PC-9 (cell line): ENCODE data around the gene DDI2. TPM values are rescaled to one million over a fixed set of nuclear protein-coding genes. Genes with fewer than 3 reads are reported as not detected.
A peak's percentile ranks its signal among the peaks of the same experiment; 100 is the strongest.

Experiments used
- BruUV-seq: library from RNA; stranded (reverse); fragments of 400-500 nt; replicated peaks from 2 replicates; lab custom pipeline; 2021; lab: Mats Ljungman, UMichigan
- CTCF ChIA-PET: fragments of 300-600 bp; sonication (Branson Sonifier 250); formaldehyde crosslinking; loops from one replicate; lab custom pipeline; 2022; ENCODE audit warnings: antibody characterized with exemption; lab: Charles Lee
- POLR2A ChIA-PET: fragments of 300-600 bp; sonication (Branson Sonifier 250); formaldehyde crosslinking; loops from one replicate; lab custom pipeline; 2022; ENCODE audit warnings: antibody characterized with exemption; ENCODE audit not compliant: unreplicated experiment; lab: Charles Lee
- DNase-seq, 2 experiments: peaks; one replicate each; pipeline versions ENCODE4 v3.0.0 to v3.0.0-alpha.2; 2015 to 2022; ENCODE audit warnings: mixed read lengths in 1 of 2
- H2AFZ ChIP-seq: fragments of 200-600 bp; sonication (generic); 2 replicates; pipeline ENCODE4 v1.8.1; 2017; ENCODE audit warnings: antibody characterized with exemption
- H3F3A ChIP-seq: fragments of 200-600 bp; sonication (generic); 2 replicates; pipeline ENCODE4 v1.8.1; 2017; ENCODE audit warnings: antibody characterized with exemption, mild to moderate bottlenecking, low read depth; ENCODE audit not compliant: insufficient read depth
- H3K27ac ChIP-seq: fragments of 200-600 bp; sonication (generic); 2 replicates; pipeline ENCODE4 v1.6.1; 2016; ENCODE audit warnings: mixed run types
- H3K27me3 ChIP-seq: fragments of 200-600 bp; sonication (generic); 2 replicates; pipeline ENCODE4 v1.6.1; 2016; ENCODE audit warnings: low read depth, mixed run types; ENCODE audit not compliant: insufficient read depth
- H3K36me3 ChIP-seq: fragments of 200-600 bp; sonication (generic); 2 replicates; pipeline ENCODE4 v1.6.1; 2016; ENCODE audit warnings: low read depth, mixed run types
- H3K4me1 ChIP-seq: fragments of 200-600 bp; sonication (generic); replicated peaks from 2 replicates; pipeline ENCODE4 v1.6.1; 2016; ENCODE audit warnings: mixed run types; ENCODE audit not compliant: insufficient read depth
- H3K4me2 ChIP-seq: fragments of 200-600 bp; sonication (generic); 2 replicates; pipeline ENCODE4 v1.6.1; 2017; ENCODE audit warnings: mixed run types
- H3K4me3 ChIP-seq: fragments of 200-600 bp; sonication (generic); 2 replicates; pipeline ENCODE4 v1.6.1; 2016; ENCODE audit warnings: mixed run types
- H3K79me2 ChIP-seq: fragments of 200-600 bp; sonication (generic); 2 replicates; pipeline ENCODE4 v1.6.1; 2017; ENCODE audit warnings: low read depth, mixed run types
- H3K9me2 ChIP-seq: fragments of 200-600 bp; sonication (generic); 2 replicates; pipeline ENCODE4 v1.8.1; 2017; ENCODE audit warnings: mild to moderate bottlenecking; ENCODE audit not compliant: insufficient read depth
- H3K9me3 ChIP-seq: fragments of 200-600 bp; sonication (generic); 2 replicates; pipeline ENCODE4 v1.8.1; 2016; ENCODE audit warnings: low read depth; ENCODE audit not compliant: insufficient read depth
- H4K20me1 ChIP-seq: fragments of 200-600 bp; sonication (generic); 2 replicates; pipeline ENCODE4 v1.8.1; 2017; ENCODE audit not compliant: insufficient read depth
- EZH2 ChIP-seq: fragments of 200-600 bp; sonication (generic); IDR thresholded peaks from 2 replicates; pipeline ENCODE4 v1.8.0; 2017; ENCODE audit warnings: antibody characterized with exemption, low read depth
- intact Hi-C: fragments of 100-400 bp; cut with micrococcal nuclease; formaldehyde crosslinking; loops from one replicate; pipeline ENCODE4 v1.10.0; 2022; ENCODE audit not compliant: unreplicated experiment
- total RNA-seq: library from RNA; stranded (reverse); gene quantifications from 2 replicates; pipeline ENCODE4 v1.2.3, GENCODE V29; 2021
- TF ChIP-seq, protein P1 (sequence below): fragments of 200-600 bp; sonication (generic); conservative IDR thresholded peaks from 2 replicates; pipeline ENCODE4 v1.6.1; 2017; ENCODE audit warnings: mixed run types, antibody characterized with exemption, mild to moderate bottlenecking, moderate library complexity

DDI2 gene
- total RNA-seq, 1 experiment from 2014 or later, result 38.0 TPM

DNA sequence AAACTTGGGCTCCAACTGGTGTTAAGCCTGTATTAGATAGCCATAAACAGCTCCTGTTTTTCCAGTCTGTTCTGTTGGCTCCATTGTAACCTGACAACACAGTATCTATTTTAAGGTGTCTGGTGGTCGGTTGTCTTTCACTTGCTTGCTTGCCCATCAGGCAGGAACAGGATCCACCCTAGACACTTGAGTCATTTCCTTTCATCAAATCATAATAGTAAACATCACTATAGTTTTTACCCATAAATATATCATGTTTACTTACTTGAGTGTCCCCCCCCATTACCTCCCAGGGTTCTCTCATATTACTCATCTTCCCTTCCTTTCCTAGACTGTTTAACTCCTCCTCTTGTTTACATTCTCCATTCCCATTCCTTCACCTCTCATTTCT is 2.9 kb downstream of the DDI2 start:
- no peaks in the 10 kb centered on the region for H3K9me3 ChIP-seq
- TF ChIP-seq EZH2, result no peak
- TF ChIP-seq, protein P1, sequence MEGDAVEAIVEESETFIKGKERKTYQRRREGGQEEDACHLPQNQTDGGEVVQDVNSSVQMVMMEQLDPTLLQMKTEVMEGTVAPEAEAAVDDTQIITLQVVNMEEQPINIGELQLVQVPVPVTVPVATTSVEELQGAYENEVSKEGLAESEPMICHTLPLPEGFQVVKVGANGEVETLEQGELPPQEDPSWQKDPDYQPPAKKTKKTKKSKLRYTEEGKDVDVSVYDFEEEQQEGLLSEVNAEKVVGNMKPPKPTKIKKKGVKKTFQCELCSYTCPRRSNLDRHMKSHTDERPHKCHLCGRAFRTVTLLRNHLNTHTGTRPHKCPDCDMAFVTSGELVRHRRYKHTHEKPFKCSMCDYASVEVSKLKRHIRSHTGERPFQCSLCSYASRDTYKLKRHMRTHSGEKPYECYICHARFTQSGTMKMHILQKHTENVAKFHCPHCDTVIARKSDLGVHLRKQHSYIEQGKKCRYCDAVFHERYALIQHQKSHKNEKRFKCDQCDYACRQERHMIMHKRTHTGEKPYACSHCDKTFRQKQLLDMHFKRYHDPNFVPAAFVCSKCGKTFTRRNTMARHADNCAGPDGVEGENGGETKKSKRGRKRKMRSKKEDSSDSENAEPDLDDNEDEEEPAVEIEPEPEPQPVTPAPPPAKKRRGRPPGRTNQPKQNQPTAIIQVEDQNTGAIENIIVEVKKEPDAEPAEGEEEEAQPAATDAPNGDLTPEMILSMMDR, result no peak
- H3K79me2 ChIP-seq, result peaks cover 77% of the 10 kb centered on the region
- ChIA-PET CTCF (interaction anchor here (0.5 to 0.6 kb wide), 2 partner anchors 9 to 26 kb away, joined by 3 to 5 read pairs; no protein-coding TSS in a partner anchor), POLR2A (interaction anchor here (0.6 kb wide), 1 partner anchor 552 kb away, joined by 3 read pairs; no protein-coding TSS in a partner anchor)
- H3K9me2 ChIP-seq, result no peaks in the 10 kb centered on the region
- H3K27ac ChIP-seq, result peak overlapping the region; percentile 85
- H2AFZ ChIP-seq, result no peak overlapping the region
- peaks cover 46% of the 10 kb centered on the region for H3K4me1 ChIP-seq
- no peaks in the 10 kb centered on the region for H3K27me3 ChIP-seq
- H3K36me3 ChIP-seq, result no peaks in the 10 kb centered on the region
- peaks cover 46% of the 10 kb centered on the region for H3F3A ChIP-seq
- H3K4me2 ChIP-seq, result peak overlapping the region; percentile 95
- DNase-seq, result peak; percentile 25 to 88
- peaks cover 26% of the 10 kb centered on the region for H4K20me1 ChIP-seq
- intact Hi-C loops, result loop anchor here (2.0 kb wide), 1 partner anchor 61 kb away; no protein-coding TSS in a partner anchor
- H3K4me3 ChIP-seq, result peak overlapping the region; percentile 91; the same call in 1 of the 2 replicates
- no TSS peak for BruUV-seq

DNA sequence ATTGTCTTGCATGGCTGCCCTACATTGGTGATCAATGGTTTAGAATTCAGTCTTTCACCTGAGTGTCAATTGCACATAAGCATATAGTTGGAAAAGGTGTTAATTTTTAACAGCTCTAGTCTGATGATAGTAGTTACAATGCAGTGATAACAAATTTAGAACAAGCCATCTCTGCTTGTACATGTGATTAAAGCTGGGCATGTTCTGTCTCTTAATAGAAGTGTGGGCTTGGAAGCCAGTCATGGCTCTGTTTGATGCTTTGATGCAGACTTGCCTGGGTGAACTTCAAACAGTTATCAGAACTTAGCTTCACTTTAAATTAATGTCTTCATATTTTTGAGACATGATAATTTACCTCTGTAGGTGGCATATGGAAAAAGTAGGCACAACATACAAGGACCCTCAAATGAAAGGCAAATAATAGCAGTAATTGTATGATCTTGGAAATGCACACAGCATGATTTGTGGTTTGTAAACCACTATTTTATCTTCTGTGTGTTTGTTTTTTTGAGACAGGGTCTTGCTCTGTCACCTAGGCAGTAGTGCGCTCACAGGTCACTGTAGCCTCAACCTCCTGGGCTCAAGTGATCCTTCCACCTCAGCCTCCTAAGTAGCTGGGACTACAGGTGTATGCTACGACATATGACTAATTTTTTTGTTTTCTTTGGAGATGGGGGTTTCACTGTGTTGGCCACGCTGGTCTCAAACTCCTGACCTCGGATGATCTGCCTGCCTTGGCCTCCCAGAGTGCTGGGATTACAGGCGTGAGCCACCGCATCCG is 3.8 kb downstream of the DDI2 start:
- Histone ChIP-seq H3K27me3 (no peaks in the 10 kb centered on the region), H2AFZ (no peak overlapping the region), H3K36me3 (no peaks in the 10 kb centered on the region), H3K4me1 (peaks cover 46% of the 10 kb centered on the region), H4K20me1 (peaks cover 34% of the 10 kb centered on the region), H3K9me3 (no peaks in the 10 kb centered on the region), H3K79me2 (peaks cover 86% of the 10 kb centered on the region), H3K4me2 (peak overlapping the region; percentile 95), H3K9me2 (no peaks in the 10 kb centered on the region), H3K27ac (peak overlapping the region; percentile 85; the same call in 1 of the 2 replicates), H3F3A (peaks cover 46% of the 10 kb centered on the region), H3K4me3 (peak overlapping the region; percentile 91; the same call in 1 of the 2 replicates)
- POLR2A ChIA-PET, result interaction anchor here (0.7 kb wide), 1 partner anchor 585 kb away, joined by 11 read pairs; no protein-coding TSS in a partner anchor
- no TSS peak for BruUV-seq
- intact Hi-C loops, result loop anchor here (2.0 kb wide), 1 partner anchor 60 kb away; no protein-coding TSS in a partner anchor
- no peak for DNase-seq
- TF ChIP-seq, protein P1, result no peak
- TF ChIP-seq EZH2, result no peak
- CTCF ChIA-PET, result no interaction called here

DNA sequence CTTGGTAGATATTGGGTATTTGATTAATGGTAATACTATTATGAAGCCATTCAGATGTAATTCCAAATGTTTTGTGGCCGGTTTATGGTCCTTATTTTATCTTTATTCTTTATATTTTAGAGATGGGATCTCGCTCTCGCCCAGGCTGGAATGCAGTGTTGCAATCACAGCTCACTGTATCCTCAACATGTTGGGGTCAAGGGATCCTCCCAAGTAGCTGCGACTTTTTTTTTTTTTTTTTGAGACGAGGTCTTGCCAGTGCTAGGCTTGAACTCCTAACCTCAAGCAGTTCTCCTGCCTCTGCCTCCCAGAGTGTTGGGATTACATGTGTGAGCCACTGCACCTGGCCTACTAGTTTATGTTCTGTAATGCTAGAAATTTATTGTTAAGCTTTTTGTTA is 4.7 kb downstream of the DDI2 start:
- H3F3A ChIP-seq, result peaks cover 38% of the 10 kb centered on the region
- H3K4me2 ChIP-seq, result peak overlapping the region; percentile 95; the same call in 1 of the 2 replicates
- no TSS peak for BruUV-seq
- H3K27me3 ChIP-seq, result no peaks in the 10 kb centered on the region
- ChIA-PET CTCF (interaction anchor here (0.6 kb wide), 1 partner anchor 134 kb away, joined by 4 read pairs; no protein-coding TSS in a partner anchor), POLR2A (no interaction called here)
- no peaks in the 10 kb centered on the region for H3K9me3 ChIP-seq
- H3K36me3 ChIP-seq, result no peaks in the 10 kb centered on the region
- H3K27ac ChIP-seq, result 0 out of 2 replicates have a peak overlapping the region, but pooled peaks have one; percentile 12
- intact Hi-C loops, result loop anchor here (2.0 kb wide), 1 partner anchor 59 kb away; no protein-coding TSS in a partner anchor
- no peak for DNase-seq
- H3K4me3 ChIP-seq, result no peak overlapping the region
- H3K79me2 ChIP-seq, result peaks cover 95% of the 10 kb centered on the region
- H4K20me1 ChIP-seq, result peaks cover 39% of the 10 kb centered on the region
- peaks cover 40% of the 10 kb centered on the region for H3K4me1 ChIP-seq
- TF ChIP-seq EZH2, result no peak
- TF ChIP-seq, protein P1, result no peak
- no peak overlapping the region for H2AFZ ChIP-seq
- H3K9me2 ChIP-seq, result no peaks in the 10 kb centered on the region
